ENCODE results near the gene CD46.
A peak's percentile ranks its signal among the peaks of the same experiment; 100 is the strongest.

Gene CD46

DNA sequence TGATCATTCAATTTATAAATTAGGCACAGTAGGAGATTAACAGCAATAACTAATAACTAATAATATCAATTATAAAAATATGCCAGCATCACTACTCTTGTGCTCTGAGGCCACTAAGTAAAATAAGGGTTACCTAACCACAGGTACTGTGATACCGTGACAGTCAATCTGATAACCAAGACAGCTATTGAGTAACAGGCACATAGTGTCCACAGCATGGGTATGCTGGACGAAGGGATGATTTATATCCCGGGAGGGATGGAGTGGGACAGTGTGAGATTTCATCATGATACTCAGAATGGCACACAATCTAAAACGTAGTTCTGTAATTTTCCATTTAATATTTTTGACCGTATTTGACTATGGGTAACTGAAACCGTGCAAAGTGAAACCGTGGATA, 39.4 kb downstream of the CD46 start:
- TF ChIP-seq, protein P1, sequence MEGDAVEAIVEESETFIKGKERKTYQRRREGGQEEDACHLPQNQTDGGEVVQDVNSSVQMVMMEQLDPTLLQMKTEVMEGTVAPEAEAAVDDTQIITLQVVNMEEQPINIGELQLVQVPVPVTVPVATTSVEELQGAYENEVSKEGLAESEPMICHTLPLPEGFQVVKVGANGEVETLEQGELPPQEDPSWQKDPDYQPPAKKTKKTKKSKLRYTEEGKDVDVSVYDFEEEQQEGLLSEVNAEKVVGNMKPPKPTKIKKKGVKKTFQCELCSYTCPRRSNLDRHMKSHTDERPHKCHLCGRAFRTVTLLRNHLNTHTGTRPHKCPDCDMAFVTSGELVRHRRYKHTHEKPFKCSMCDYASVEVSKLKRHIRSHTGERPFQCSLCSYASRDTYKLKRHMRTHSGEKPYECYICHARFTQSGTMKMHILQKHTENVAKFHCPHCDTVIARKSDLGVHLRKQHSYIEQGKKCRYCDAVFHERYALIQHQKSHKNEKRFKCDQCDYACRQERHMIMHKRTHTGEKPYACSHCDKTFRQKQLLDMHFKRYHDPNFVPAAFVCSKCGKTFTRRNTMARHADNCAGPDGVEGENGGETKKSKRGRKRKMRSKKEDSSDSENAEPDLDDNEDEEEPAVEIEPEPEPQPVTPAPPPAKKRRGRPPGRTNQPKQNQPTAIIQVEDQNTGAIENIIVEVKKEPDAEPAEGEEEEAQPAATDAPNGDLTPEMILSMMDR (IDR thresholded peaks at IDR 0.05), result no peak
- no peaks in the 10 kb centered on the region for H3K9me3 ChIP-seq
- H3K36me3 ChIP-seq, result peaks cover 97% of the 10 kb centered on the region
- no peak overlapping the region for H3K27ac ChIP-seq
- H3K4me1 ChIP-seq (ENCODE audit: control insufficient read depth in 1 of 2, insufficient read depth in 1 of 2, low read depth in 1 of 2, low read length in 1 of 2), result no peaks in the 10 kb centered on the region
- no peak overlapping the region for H3K4me3 ChIP-seq (ENCODE audit: low read depth in 1 of 2, low read length in 1 of 2)
- no peaks in the 10 kb centered on the region for H3K27me3 ChIP-seq

- no peaks in the 10 kb centered on the region for H3K4me1 ChIP-seq (ENCODE audit: control insufficient read depth in 1 of 2, insufficient read depth in 1 of 2, low read depth in 1 of 2, low read length in 1 of 2)
- peaks cover 83% of the 10 kb centered on the region for H3K36me3 ChIP-seq
- no peak overlapping the region for H3K4me3 ChIP-seq (ENCODE audit: low read depth in 1 of 2, low read length in 1 of 2)
- H3K27ac ChIP-seq, result no peak overlapping the region
- H3K27me3 ChIP-seq, result no peaks in the 10 kb centered on the region
- TF ChIP-seq, protein P1 (IDR thresholded peaks at IDR 0.05), result no peak
- no peaks in the 10 kb centered on the region for H3K9me3 ChIP-seq
Observed at GRCh38 chr1:207793327-207793726, 41.5 kb downstream of the CD46 start.

DNA sequence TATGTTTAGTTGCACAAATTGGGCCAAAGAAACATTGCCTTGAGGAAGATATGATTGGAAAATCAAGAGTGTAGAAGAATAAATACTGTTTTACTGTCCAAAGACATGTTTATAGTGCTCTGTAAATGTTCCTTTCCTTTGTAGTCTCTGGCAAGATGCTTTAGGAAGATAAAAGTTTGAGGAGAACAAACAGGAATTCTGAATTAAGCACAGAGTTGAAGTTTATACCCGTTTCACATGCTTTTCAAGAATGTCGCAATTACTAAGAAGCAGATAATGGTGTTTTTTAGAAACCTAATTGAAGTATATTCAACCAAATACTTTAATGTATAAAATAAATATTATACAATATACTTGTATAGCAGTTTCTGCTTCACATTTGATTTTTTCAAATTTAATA, 43.0 kb downstream of the CD46 start:
- no peaks in the 10 kb centered on the region for H3K27me3 ChIP-seq
- H3K4me3 ChIP-seq (ENCODE audit: low read depth in 1 of 2, low read length in 1 of 2), result no peak overlapping the region
- H3K4me1 ChIP-seq (ENCODE audit: control insufficient read depth in 1 of 2, insufficient read depth in 1 of 2, low read depth in 1 of 2, low read length in 1 of 2), result no peaks in the 10 kb centered on the region
- TF ChIP-seq, protein P1 (IDR thresholded peaks at IDR 0.05), result no peak
- H3K36me3 ChIP-seq, result peaks cover 71% of the 10 kb centered on the region
- no peaks in the 10 kb centered on the region for H3K9me3 ChIP-seq
- peak overlapping the region; percentile 28 for H3K27ac ChIP-seq

DNA sequence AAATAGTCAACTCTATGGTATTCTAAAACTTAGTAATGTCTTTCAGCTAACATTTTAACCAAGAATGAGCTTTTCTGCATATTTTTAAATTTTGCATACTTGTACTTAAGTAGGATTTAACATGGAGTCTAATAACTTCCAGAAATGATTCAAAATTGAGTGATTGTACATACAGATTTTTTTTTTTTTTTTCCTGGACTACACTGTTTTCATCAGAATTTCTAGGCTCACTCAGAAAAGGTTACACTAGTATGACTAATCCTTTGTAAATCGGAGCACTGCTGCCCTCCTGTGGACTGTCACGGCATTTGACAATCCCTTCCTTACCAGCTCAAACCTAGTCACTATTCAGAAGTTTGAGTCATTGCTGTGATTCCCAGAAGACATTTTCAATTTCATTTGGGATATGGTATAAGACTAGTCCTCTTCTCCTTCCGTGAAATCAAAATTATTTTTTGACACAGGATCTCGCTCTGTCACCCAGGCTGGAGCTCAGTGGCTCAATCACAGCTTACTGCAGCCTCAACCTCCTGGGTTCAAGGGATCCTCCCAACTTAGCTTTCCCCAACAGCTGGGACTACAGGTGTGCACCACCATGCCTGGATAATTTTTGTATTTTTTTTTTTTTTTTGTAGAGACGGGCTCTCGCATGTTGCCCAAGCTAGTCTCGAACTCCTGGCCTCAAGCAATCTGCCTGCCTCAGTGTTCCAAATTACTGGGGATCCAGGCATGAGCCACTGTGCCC, 45.5 kb downstream of the CD46 start:
- H3K9me3 ChIP-seq, result no peaks in the 10 kb centered on the region
- no peak overlapping the region for H3K4me3 ChIP-seq (ENCODE audit: low read depth in 1 of 2, low read length in 1 of 2)
- TF ChIP-seq, protein P1 (IDR thresholded peaks at IDR 0.05), result peak; percentile 84
- no peaks in the 10 kb centered on the region for H3K4me1 ChIP-seq (ENCODE audit: control insufficient read depth in 1 of 2, insufficient read depth in 1 of 2, low read depth in 1 of 2, low read length in 1 of 2)
- no peak overlapping the region for H3K27ac ChIP-seq
- H3K36me3 ChIP-seq, result peaks cover 72% of the 10 kb centered on the region
- H3K27me3 ChIP-seq, result no peaks in the 10 kb centered on the region

GRCh38 chr1:207798847-207799246, 47.0 kb downstream of the CD46 start:
- H3K4me3 ChIP-seq (ENCODE audit: low read depth in 1 of 2, low read length in 1 of 2), result no peak overlapping the region
- H3K9me3 ChIP-seq, result no peaks in the 10 kb centered on the region
- no peaks in the 10 kb centered on the region for H3K27me3 ChIP-seq
- TF ChIP-seq, protein P1 (IDR thresholded peaks at IDR 0.05), result no peak
- peak overlapping the region; percentile 19 for H3K27ac ChIP-seq
- peaks cover 72% of the 10 kb centered on the region for H3K36me3 ChIP-seq
- no peaks in the 10 kb centered on the region for H3K4me1 ChIP-seq (ENCODE audit: control insufficient read depth in 1 of 2, insufficient read depth in 1 of 2, low read depth in 1 of 2, low read length in 1 of 2)
